Thyroid gland (tissue), 4 donors: Measurements from ENCODE around the gene C19orf12. TPM values are rescaled to one million over a fixed set of nuclear protein-coding genes. Genes with fewer than 3 reads are reported as not detected.

Source experiments
- DNase-seq, 2 donors: peaks; one replicate each; pipeline ENCODE4 v3.0.0-alpha.2; 2019
- H3K27ac ChIP-seq, 3 donors: fragments of 200-600 bp; sonication (generic); 1 replicate in 2 of 3; 2 replicates in 1 of 3; pipeline ENCODE4 v1.5.1; 2016 to 2019; ENCODE audit warnings: mild to moderate bottlenecking in 1 of 3, moderate library complexity in 1 of 3
- H3K27me3 ChIP-seq: fragments of 200-600 bp; sonication (generic); one replicate; pipeline ENCODE4 v1.5.1; 2019
- H3K36me3 ChIP-seq, 2 donors: fragments of 200-600 bp; sonication (generic); one replicate each; pipeline ENCODE4 v1.5.1; 2016 to 2019
- H3K4me1 ChIP-seq, 2 donors: fragments of 200-600 bp; sonication (generic); one replicate each; pipeline ENCODE4 v1.5.1; 2017 to 2019
- H3K4me3 ChIP-seq, 3 donors: fragments of 200-600 bp; sonication (generic); replicated peaks in 1 of 3; 1 replicate in 2 of 3; 2 replicates in 1 of 3; pipeline ENCODE4 v1.5.1; 2016; ENCODE audit warnings: mild to moderate bottlenecking in 1 of 3
- H3K9me3 ChIP-seq: fragments of 200-600 bp; sonication (generic); one replicate; pipeline ENCODE4 v1.5.1; 2017
- CTCF ChIP-seq, 6 experiments: fragments of 200-600 bp in 3 of 6; fragments of 450-650 bp in 3 of 6; sonication (generic) in 3 of 6; IDR thresholded peaks; one replicate each; pipeline ENCODE4 v1.5.1; 2016 to 2019; ENCODE audit warnings: antibody characterized with exemption in 6 of 6, mild to moderate bottlenecking in 2 of 6, inconsistent platforms in 1 of 6, moderate library complexity in 1 of 6
- POLR2A ChIP-seq, 2 donors: fragments of 450-650 bp; IDR thresholded peaks; one replicate each; pipeline ENCODE4 v1.6.1; 2017; ENCODE audit warnings: antibody characterized with exemption in 2 of 2, mild to moderate bottlenecking in 2 of 2, moderate library complexity in 1 of 2
- WGBS, 2 donors: methylation state at CpG; one replicate each; pipeline ENCODE4 v1.1.5; 2017; 5-methylcytosine and 5-hydroxymethylcytosine counted together
- intact Hi-C: fragments of 100-400 bp; cut with DNase I; formaldehyde crosslinking; loops from one replicate; pipeline ENCODE4 v1.15.1; 2023
- total RNA-seq, 4 donors: library from RNA; depleted of rRNA; stranded (reverse); fragments of >200 nt; gene quantifications; one replicate each; pipeline ENCODE4 v1.2.3, GENCODE V29; 2016

The C19orf12 gene
- total RNA-seq, 4 donors from 2014 or later: 24.4 to 34.0 (median 31.9) TPM

DNA sequence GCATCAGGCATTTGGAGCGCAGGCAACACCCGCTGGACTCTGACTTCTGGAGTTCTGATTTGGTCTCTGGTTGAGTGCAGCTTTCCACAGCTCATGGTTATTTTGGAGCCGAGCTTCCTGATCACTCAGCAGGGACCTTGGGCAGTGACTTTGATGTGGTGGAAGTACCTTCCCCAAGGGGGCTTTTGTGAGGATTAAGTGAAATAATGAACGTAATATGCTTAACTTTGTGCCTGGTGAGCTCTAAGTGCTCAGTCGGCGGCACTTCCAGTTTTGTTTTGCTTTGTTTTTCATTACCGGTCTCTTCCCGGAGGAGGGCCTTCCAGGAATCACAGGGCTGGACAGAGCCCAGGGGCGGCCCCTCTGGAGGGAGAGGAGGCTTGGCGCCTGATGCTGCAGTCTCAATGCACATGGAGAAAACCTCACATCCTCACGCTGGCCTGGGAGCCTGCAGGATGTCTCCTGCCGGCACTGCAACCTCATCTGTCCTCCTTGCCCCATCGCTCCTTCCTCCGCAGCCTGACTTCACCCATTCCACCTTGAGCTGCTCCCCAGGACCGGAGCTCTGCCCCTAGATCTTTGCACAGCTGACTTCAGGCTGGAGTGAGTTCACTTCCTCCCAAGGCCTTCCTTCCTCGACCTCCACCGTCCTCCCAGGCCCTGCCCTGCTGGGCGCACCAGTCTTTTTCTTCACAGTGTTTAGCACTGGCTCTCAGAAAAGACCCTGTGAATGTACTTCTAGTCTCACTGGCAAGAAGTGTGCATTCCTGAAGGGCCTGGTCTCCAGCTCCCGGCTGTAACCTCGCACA lies 48.3 kb downstream of the C19orf12 start:
- peak; percentile 68 for DNase-seq
- peaks cover 26 to 72% of the 10 kb centered on the region in 2 donors for H3K4me1 ChIP-seq
- peak in 1 of 2 donors; percentile 3 for TF ChIP-seq POLR2A (IDR thresholded peaks at IDR 0.05)
- TF ChIP-seq CTCF (IDR thresholded peaks at IDR 0.05): no peak
- peak overlapping the region; percentile 64 to 81 (median 66) for H3K27ac ChIP-seq
- WGBS, 2 donors: 23 to 28% methylated on average over 18 to 20 of the region's 20 CpGs
- intact Hi-C loops: loop anchor here (10.0 kb wide), 1 partner anchor 48 kb away; the partner anchor contains the start of gene C19orf12
- H3K27me3 ChIP-seq: no peaks in the 10 kb centered on the region
- H3K36me3 ChIP-seq: no peaks in the 10 kb centered on the region
- no peaks in the 10 kb centered on the region for H3K9me3 ChIP-seq
- peak overlapping the region; percentile 24 to 93 (median 30) for H3K4me3 ChIP-seq

GRCh38 chr19:29665826-29666577 lies 49.1 kb downstream of the C19orf12 start:
- peak; percentile 30 to 45 for DNase-seq
- H3K4me1 ChIP-seq: peaks cover 26 to 64% of the 10 kb centered on the region in 2 donors
- TF ChIP-seq CTCF (IDR thresholded peaks at IDR 0.05): no peak
- peak in 1 of 2 donors; percentile 26 for TF ChIP-seq POLR2A (IDR thresholded peaks at IDR 0.05)
- intact Hi-C loops: loop anchor here (10.0 kb wide), 1 partner anchor 49 kb away; the partner anchor contains the start of gene C19orf12
- WGBS, 2 donors: 3 to 12% methylated on average over 15 to 17 of the region's 30 CpGs
- no peaks in the 10 kb centered on the region for H3K9me3 ChIP-seq
- no peaks in the 10 kb centered on the region for H3K27me3 ChIP-seq
- peak overlapping the region; percentile 64 to 81 (median 66) for H3K27ac ChIP-seq
- H3K4me3 ChIP-seq: peak overlapping the region; percentile 30 to 93 (median 87)
- H3K36me3 ChIP-seq: no peaks in the 10 kb centered on the region

DNA sequence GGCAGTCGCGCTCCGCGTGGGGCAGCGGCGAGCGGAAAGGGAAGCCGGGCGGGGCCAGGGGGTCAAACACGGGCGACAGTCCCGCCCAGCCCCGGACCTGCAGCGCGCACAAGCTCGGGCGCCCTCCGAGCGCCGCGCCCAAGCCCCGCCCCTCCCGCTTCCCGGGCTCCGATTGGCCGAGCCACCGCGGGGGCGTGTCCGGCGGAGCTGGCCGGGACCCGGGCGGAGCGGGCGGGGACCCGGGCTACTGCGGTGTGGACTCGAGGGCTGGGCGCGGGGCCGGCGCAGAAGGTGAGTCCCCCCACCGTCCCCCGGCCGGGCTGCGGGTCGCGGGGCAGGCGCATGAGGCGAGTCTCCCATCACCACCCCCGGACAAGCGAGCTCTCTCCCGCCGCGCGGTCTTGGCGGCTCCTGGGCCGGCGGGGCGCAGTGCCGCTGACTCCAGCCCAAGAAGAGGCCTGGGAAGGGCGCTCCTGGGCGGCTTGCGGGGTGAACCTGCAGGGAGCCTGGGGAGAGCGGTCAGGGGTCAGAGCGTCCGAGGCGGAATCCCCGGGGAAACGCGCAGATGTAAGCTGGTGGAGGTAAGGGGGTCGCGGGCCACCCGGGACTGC lies 49.7 kb downstream of the C19orf12 start, which contains the start of gene PLEKHF1:
Gene PLEKHF1, plus strand, starts transcription at position 247 of the 611 bp plus-strand sequence. CDS start 8,379 bp downstream, outside the sequence.
- Histone ChIP-seq H3K9me3 (no peaks in the 10 kb centered on the region), H3K4me3 (peak within 1 kb of the TSS; percentile 30 to 93 (median 87)), H3K4me1 (peaks cover 26 to 60% of the 10 kb centered on the region in 2 donors), H3K27me3 (no peaks in the 10 kb centered on the region), H3K27ac (peak within 1 kb of the TSS; percentile 64 to 81 (median 66)), H3K36me3 (no peaks in the 10 kb centered on the region)
- 0% methylated on average over 7 of the region's 75 CpGs; no CpG with 5 or more reads in 1 of the 2 donors for WGBS, 2 donors
- DNase-seq: peak; percentile 89 to 90
- TF ChIP-seq CTCF (IDR thresholded peaks at IDR 0.05): no peak
- TF ChIP-seq POLR2A (IDR thresholded peaks at IDR 0.05): peak in 1 of 2 donors; percentile 60
- intact Hi-C loops: loop anchor here (10.0 kb wide), 1 partner anchor 49 kb away; the partner anchor contains the start of gene C19orf12

- H3K4me3 ChIP-seq: peak overlapping the region; percentile 30 to 93 (median 87)
- no peaks in the 10 kb centered on the region for H3K27me3 ChIP-seq
- TF ChIP-seq POLR2A (IDR thresholded peaks at IDR 0.05) (no peak), CTCF (IDR thresholded peaks at IDR 0.05) (no peak)
- peak overlapping the region in 2 of 3 donors; percentile 54 to 63 for H3K27ac ChIP-seq
- H3K9me3 ChIP-seq: no peaks in the 10 kb centered on the region
- 26 to 27% methylated on average over 18 to 20 of the region's 22 CpGs for WGBS, 2 donors
- peaks cover 26 to 60% of the 10 kb centered on the region in 2 donors for H3K4me1 ChIP-seq
- no peak for DNase-seq
- intact Hi-C loops: loop anchor here (10.0 kb wide), 1 partner anchor 50 kb away; the partner anchor contains the start of gene C19orf12
- no peaks in the 10 kb centered on the region for H3K36me3 ChIP-seq
These were observed 50.3 kb downstream of the C19orf12 start for GRCh38 chr19:29664753-29665214.
